ENCODE data around the gene VMAC.
A peak's percentile ranks its signal among the peaks of the same experiment; 100 is the strongest.

Gene VMAC

GRCh38 chr19:5953030-5953589, 48.4 kb downstream of the VMAC start:
- TF ChIP-seq CTCF (conservative IDR thresholded peaks at IDR 0.05; ENCODE audit: control insufficient read depth, insufficient read depth, low read depth, low read length): no peak
- peak; percentile 45 for DNase-seq (ENCODE audit: low read depth)
- H3K4me3 ChIP-seq (ENCODE audit: control insufficient read depth, low read depth, low read length): no peak overlapping the region

DNA sequence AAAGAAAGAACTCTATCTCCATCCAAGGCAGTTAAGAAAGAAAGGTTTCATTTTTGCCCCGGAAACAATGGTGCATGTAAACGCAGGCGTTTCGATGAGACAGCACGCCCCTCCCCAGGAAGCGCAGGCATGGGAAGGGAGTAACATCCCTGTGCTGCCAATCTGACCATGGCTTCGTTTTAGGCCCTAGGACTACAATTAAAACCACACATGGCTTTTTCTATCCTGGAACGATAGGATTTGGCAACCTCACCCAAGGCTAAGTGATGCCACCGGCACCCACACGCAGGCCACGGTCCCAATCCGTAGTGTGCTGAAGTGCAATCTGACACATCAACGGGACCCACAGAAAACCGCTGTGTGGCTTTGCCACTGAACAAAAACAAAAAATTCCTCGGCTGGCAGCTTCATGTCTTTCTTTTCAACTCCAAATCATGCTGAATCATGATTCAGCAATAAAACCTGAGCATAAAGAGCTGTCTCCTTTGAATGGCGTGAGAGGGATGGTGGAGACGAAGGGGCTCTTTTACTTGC, 49.1 kb downstream of the VMAC start:
- TF ChIP-seq CTCF (conservative IDR thresholded peaks at IDR 0.05; ENCODE audit: control insufficient read depth, insufficient read depth, low read depth, low read length): no peak
- no peak for DNase-seq (ENCODE audit: low read depth)
- H3K4me3 ChIP-seq (ENCODE audit: control insufficient read depth, low read depth, low read length): no peak overlapping the region

- no peak overlapping the region for H3K4me3 ChIP-seq (ENCODE audit: control insufficient read depth, low read depth, low read length)
- no peak for TF ChIP-seq CTCF (conservative IDR thresholded peaks at IDR 0.05; ENCODE audit: control insufficient read depth, insufficient read depth, low read depth, low read length)
- no peak for DNase-seq (ENCODE audit: low read depth)
These were observed 49.6 kb downstream of the VMAC start for GRCh38 chr19:5954293-5954692.

DNA sequence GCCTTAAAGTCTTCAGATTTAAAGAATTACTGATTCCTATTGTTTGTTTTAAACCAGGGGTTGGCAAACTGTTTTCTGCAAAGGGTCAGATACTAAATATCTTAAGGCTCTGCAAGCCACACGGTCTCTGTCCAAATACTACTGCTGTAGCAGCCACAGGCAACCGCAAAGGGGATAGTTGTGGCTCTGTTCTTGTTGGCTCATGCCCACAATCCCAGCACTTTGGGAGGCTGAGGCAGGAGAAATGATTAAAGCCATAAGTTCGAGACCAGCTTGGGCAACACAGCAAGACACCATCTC, 50.9 kb downstream of the VMAC start:
- no peak for TF ChIP-seq CTCF (conservative IDR thresholded peaks at IDR 0.05; ENCODE audit: control insufficient read depth, insufficient read depth, low read depth, low read length)
- no peak overlapping the region for H3K4me3 ChIP-seq (ENCODE audit: control insufficient read depth, low read depth, low read length)
- peak; percentile 30 for DNase-seq (ENCODE audit: low read depth)

- H3K4me3 ChIP-seq (ENCODE audit: control insufficient read depth, low read depth, low read length): no peak overlapping the region
- DNase-seq (ENCODE audit: low read depth): no peak
- TF ChIP-seq CTCF (conservative IDR thresholded peaks at IDR 0.05; ENCODE audit: control insufficient read depth, insufficient read depth, low read depth, low read length): no peak
These were observed 51.7 kb downstream of the VMAC start for GRCh38 chr19:5956323-5956722.

- TF ChIP-seq CTCF (conservative IDR thresholded peaks at IDR 0.05; ENCODE audit: control insufficient read depth, insufficient read depth, low read depth, low read length): no peak
- no peak overlapping the region for H3K4me3 ChIP-seq (ENCODE audit: control insufficient read depth, low read depth, low read length)
These were observed 52.1 kb downstream of the VMAC start for GRCh38 chr19:5956728-5957127.

GRCh38 chr19:5957170-5957569, 52.5 kb downstream of the VMAC start:
- TF ChIP-seq CTCF (conservative IDR thresholded peaks at IDR 0.05; ENCODE audit: control insufficient read depth, insufficient read depth, low read depth, low read length): no peak
- peak; percentile 37 for DNase-seq (ENCODE audit: low read depth)
- no peak overlapping the region for H3K4me3 ChIP-seq (ENCODE audit: control insufficient read depth, low read depth, low read length)

More at GRCh38 chr19:5956728-5957127, 52.1 kb downstream of the VMAC start:
- DNase-seq (ENCODE audit: low read depth): no peak
